ENCODE results near the gene TANC1. TPM values are rescaled to one million over a fixed set of nuclear protein-coding genes. Genes with fewer than 3 reads are reported as not detected.
A peak's percentile ranks its signal among the peaks of the same experiment; 100 is the strongest.

TANC1 gene
- total and polyA plus RNA-seq, 2 experiments from 2014 or later = 2.8 to 9.5 TPM

DNA sequence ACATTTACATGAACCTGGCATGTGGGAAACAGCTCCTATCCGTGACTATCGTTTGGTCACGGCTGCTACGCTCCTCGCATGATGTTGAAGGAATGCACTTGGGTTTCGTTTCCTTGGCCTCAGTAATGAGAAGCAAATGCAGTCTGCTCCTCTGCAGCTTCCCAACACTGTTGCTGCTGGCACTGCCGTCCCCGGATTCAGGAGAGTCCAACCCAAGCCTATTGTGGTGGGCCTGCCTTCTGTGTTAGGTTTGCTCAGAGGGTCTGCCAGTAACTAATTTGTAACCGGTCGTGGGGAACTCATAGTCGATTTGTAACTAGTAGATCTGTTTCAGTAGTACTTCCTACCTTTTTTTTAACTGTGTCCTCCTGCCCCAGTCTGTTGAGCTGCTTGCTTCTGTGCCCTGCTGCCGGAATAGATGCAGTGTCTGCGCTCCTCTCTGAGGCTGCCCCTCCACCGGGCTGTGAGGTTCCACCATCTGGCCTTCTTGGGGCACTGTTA, 259.7 kb downstream of the TANC1 start:
- H3K9me2 ChIP-seq (ENCODE audit: insufficient read depth) = no peaks in the 10 kb centered on the region
- no peaks in the 10 kb centered on the region for H3K9me3 Mint-ChIP-seq
- no peaks in the 10 kb centered on the region for H3K36me3 ChIP-seq (ENCODE audit: insufficient read depth)
- no peak overlapping the region for H3K4me3 ChIP-seq
- H3K27ac Mint-ChIP-seq = no peak overlapping the region
- no peak overlapping the region for H3K27ac ChIP-seq (ENCODE audit: low read depth)
- no peak overlapping the region for H3K4me2 ChIP-seq
- no peaks in the 10 kb centered on the region for H3K4me1 Mint-ChIP-seq
- no peak for TF ChIP-seq NANOG (IDR thresholded peaks at IDR 0.05; ENCODE audit: borderline replicate concordance)
- TF ChIP-seq EZH2phosphoT487 (IDR thresholded peaks at IDR 0.05; ENCODE audit: unreplicated experiment) = no peak
- TF ChIP-seq POLR2AphosphoS5 (IDR thresholded peaks at IDR 0.05; ENCODE audit: low read depth) = no peak
- no peak for TF ChIP-seq ZNF331 (CRISPR knock-in tag; IDR thresholded peaks at IDR 0.05; ENCODE audit: low read depth)
- TF ChIP-seq, protein P1, sequence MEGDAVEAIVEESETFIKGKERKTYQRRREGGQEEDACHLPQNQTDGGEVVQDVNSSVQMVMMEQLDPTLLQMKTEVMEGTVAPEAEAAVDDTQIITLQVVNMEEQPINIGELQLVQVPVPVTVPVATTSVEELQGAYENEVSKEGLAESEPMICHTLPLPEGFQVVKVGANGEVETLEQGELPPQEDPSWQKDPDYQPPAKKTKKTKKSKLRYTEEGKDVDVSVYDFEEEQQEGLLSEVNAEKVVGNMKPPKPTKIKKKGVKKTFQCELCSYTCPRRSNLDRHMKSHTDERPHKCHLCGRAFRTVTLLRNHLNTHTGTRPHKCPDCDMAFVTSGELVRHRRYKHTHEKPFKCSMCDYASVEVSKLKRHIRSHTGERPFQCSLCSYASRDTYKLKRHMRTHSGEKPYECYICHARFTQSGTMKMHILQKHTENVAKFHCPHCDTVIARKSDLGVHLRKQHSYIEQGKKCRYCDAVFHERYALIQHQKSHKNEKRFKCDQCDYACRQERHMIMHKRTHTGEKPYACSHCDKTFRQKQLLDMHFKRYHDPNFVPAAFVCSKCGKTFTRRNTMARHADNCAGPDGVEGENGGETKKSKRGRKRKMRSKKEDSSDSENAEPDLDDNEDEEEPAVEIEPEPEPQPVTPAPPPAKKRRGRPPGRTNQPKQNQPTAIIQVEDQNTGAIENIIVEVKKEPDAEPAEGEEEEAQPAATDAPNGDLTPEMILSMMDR (conservative IDR thresholded peaks at IDR 0.05; ENCODE audit: low read depth in 2 of 2) = no peak
- TF ChIP-seq EZH2 (IDR thresholded peaks at IDR 0.05; ENCODE audit: low read depth, unreplicated experiment) = no peak
- TF ChIP-seq CREB1 (CRISPR knock-in tag; IDR thresholded peaks at IDR 0.05; ENCODE audit: low read depth) = no peak
- TF ChIP-seq, protein P2, sequence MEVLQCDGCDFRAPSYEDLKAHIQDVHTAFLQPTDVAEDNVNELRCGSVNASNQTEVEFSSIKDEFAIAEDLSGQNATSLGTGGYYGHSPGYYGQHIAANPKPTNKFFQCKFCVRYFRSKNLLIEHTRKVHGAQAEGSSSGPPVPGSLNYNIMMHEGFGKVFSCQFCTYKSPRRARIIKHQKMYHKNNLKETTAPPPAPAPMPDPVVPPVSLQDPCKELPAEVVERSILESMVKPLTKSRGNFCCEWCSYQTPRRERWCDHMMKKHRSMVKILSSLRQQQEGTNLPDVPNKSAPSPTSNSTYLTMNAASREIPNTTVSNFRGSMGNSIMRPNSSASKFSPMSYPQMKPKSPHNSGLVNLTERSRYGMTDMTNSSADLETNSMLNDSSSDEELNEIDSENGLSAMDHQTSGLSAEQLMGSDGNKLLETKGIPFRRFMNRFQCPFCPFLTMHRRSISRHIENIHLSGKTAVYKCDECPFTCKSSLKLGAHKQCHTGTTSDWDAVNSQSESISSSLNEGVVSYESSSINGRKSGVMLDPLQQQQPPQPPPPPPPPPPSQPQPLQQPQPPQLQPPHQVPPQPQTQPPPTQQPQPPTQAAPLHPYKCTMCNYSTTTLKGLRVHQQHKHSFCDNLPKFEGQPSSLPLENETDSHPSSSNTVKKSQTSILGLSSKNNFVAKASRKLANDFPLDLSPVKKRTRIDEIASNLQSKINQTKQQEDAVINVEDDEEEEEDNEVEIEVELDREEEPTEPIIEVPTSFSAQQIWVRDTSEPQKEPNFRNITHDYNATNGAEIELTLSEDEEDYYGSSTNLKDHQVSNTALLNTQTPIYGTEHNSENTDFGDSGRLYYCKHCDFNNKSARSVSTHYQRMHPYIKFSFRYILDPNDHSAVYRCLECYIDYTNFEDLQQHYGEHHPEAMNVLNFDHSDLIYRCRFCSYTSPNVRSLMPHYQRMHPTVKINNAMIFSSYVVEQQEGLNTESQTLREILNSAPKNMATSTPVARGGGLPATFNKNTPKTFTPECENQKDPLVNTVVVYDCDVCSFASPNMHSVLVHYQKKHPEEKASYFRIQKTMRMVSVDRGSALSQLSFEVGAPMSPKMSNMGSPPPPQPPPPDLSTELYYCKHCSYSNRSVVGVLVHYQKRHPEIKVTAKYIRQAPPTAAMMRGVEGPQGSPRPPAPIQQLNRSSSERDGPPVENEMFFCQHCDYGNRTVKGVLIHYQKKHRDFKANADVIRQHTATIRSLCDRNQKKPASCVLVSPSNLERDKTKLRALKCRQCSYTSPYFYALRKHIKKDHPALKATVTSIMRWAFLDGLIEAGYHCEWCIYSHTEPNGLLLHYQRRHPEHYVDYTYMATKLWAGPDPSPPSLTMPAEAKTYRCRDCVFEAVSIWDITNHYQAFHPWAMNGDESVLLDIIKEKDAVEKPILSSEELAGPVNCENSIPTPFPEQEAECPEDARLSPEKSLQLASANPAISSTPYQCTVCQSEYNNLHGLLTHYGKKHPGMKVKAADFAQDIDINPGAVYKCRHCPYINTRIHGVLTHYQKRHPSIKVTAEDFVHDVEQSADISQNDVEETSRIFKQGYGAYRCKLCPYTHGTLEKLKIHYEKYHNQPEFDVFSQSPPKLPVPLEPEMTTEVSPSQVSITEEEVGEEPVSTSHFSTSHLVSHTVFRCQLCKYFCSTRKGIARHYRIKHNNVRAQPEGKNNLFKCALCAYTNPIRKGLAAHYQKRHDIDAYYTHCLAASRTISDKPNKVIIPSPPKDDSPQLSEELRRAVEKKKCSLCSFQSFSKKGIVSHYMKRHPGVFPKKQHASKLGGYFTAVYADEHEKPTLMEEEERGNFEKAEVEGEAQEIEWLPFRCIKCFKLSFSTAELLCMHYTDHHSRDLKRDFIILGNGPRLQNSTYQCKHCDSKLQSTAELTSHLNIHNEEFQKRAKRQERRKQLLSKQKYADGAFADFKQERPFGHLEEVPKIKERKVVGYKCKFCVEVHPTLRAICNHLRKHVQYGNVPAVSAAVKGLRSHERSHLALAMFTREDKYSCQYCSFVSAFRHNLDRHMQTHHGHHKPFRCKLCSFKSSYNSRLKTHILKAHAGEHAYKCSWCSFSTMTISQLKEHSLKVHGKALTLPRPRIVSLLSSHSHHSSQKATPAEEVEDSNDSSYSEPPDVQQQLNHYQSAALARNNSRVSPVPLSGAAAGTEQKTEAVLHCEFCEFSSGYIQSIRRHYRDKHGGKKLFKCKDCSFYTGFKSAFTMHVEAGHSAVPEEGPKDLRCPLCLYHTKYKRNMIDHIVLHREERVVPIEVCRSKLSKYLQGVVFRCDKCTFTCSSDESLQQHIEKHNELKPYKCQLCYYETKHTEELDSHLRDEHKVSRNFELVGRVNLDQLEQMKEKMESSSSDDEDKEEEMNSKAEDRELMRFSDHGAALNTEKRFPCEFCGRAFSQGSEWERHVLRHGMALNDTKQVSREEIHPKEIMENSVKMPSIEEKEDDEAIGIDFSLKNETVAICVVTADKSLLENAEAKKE (CRISPR knock-in tag; IDR thresholded peaks at IDR 0.05) = no peak
- TF ChIP-seq, protein P3, sequence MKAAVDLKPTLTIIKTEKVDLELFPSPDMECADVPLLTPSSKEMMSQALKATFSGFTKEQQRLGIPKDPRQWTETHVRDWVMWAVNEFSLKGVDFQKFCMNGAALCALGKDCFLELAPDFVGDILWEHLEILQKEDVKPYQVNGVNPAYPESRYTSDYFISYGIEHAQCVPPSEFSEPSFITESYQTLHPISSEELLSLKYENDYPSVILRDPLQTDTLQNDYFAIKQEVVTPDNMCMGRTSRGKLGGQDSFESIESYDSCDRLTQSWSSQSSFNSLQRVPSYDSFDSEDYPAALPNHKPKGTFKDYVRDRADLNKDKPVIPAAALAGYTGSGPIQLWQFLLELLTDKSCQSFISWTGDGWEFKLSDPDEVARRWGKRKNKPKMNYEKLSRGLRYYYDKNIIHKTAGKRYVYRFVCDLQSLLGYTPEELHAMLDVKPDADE (IDR thresholded peaks at IDR 0.05) = no peak
- TF ChIP-seq, protein P4, sequence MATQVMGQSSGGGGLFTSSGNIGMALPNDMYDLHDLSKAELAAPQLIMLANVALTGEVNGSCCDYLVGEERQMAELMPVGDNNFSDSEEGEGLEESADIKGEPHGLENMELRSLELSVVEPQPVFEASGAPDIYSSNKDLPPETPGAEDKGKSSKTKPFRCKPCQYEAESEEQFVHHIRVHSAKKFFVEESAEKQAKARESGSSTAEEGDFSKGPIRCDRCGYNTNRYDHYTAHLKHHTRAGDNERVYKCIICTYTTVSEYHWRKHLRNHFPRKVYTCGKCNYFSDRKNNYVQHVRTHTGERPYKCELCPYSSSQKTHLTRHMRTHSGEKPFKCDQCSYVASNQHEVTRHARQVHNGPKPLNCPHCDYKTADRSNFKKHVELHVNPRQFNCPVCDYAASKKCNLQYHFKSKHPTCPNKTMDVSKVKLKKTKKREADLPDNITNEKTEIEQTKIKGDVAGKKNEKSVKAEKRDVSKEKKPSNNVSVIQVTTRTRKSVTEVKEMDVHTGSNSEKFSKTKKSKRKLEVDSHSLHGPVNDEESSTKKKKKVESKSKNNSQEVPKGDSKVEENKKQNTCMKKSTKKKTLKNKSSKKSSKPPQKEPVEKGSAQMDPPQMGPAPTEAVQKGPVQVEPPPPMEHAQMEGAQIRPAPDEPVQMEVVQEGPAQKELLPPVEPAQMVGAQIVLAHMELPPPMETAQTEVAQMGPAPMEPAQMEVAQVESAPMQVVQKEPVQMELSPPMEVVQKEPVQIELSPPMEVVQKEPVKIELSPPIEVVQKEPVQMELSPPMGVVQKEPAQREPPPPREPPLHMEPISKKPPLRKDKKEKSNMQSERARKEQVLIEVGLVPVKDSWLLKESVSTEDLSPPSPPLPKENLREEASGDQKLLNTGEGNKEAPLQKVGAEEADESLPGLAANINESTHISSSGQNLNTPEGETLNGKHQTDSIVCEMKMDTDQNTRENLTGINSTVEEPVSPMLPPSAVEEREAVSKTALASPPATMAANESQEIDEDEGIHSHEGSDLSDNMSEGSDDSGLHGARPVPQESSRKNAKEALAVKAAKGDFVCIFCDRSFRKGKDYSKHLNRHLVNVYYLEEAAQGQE (IDR thresholded peaks at IDR 0.05; ENCODE audit: unreplicated experiment) = no peak
- TF ChIP-seq JUNB (IDR thresholded peaks at IDR 0.05; ENCODE audit: unreplicated experiment) = no peak
- TF ChIP-seq STAT1 (IDR thresholded peaks at IDR 0.05; ENCODE audit: unreplicated experiment) = no peak
- no peak for TF ChIP-seq ZNF114 (CRISPR knock-in tag; IDR thresholded peaks at IDR 0.05)
- no peaks in the 10 kb centered on the region for H3K79me2 ChIP-seq (replicated peaks; ENCODE audit: insufficient read depth)
- no peaks in the 10 kb centered on the region for H3K4me1 ChIP-seq (ENCODE audit: insufficient read depth)
- H4K20me1 ChIP-seq (replicated peaks; ENCODE audit: insufficient read depth) = 0 out of 2 replicates have a peak, but pooled peaks cover 4% of the 10 kb centered on the region
- H3K4me3 Mint-ChIP-seq = no peak overlapping the region
- H3K27me3 ChIP-seq (ENCODE audit: insufficient read depth) = no peaks in the 10 kb centered on the region
- ATAC-seq (peak; percentile 52), DNase-seq (ENCODE audit: low spot score) (no peak)
- peaks cover 8% of the 10 kb centered on the region; the same call in 2 of the 3 replicates for H3K36me3 Mint-ChIP-seq (ENCODE audit: low read depth)
- H3F3A ChIP-seq (replicated peaks; ENCODE audit: low read depth) = no peaks in the 10 kb centered on the region
- H2AFZ ChIP-seq = no peak overlapping the region
- H3K27me3 Mint-ChIP-seq (ENCODE audit: insufficient read depth, low read depth, poor library complexity) = peaks cover 7% of the 10 kb centered on the region
